Transverse colon (tissue), 4 donors: ENCODE data around the gene PITPNC1.

Experiments
- POLR2A ChIP-seq: fragments of 450-650 bp; IDR thresholded peaks from one replicate; pipeline ENCODE4 v1.6.1; 2016; ENCODE audit warnings: antibody characterized with exemption, mild to moderate bottlenecking, moderate library complexity
- POLR2AphosphoS5 ChIP-seq, 3 donors: sonication (generic); formaldehyde crosslinking; IDR thresholded peaks; one replicate each; pipeline ENCODE4 v1.6.1; 2016; ENCODE audit warnings: antibody characterized with exemption in 3 of 3
- TF ChIP-seq, protein P1 (sequence below), 5 experiments: fragments of 200-600 bp in 3 of 5; fragments of 450-650 bp in 2 of 5; sonication (generic) in 3 of 5; IDR thresholded peaks; 1 replicate in 2 of 5; 2 replicates in 3 of 5; pipeline ENCODE4 v1.5.1; 2016 to 2017; ENCODE audit warnings: antibody characterized with exemption in 5 of 5, inconsistent platforms in 3 of 5, mild to moderate bottlenecking in 2 of 5, moderate library complexity in 1 of 5

DNA sequence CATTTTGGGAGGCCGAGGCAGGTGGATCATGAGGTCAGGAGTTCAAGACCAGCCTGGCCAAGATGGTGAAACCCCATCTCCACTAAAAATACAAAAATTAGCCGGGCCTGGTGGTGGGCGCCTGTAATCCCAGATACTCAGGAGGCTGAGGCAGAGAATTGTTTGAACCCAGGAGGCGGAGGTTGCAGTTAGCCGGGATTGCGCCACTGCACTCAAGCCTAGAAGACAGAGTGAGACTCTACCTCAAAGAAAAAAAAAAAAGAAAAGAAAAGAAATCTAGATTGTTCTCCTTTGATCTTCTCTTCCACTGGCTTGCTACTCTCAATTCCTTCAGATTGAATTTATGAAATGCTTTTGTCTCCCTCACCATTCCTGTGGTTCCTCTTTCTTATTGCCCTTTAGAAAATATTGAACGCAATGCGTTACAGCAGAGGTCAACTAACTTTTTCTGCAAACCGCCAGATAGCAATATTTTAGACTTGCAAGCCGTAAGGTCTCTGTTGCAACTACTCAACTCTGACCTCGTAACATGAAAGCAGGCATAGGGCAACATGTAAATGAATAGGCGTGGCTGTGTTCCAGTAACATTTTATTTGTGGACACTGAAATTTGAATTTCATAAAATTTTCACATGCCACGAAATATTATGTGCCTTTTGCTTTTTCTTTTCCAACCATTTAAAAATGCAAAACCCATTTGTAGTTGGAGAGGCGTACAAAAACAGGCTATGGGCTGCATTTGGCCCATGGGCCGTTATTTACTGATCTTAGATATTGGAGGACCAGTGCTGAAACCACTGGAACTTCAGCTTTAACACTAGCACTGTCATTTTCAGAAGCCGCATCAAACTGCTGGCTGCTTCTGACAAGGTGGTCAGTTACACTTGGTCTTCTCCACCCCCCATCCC, 24.8 kb downstream of the PITPNC1 start:
- TF ChIP-seq, protein P1, sequence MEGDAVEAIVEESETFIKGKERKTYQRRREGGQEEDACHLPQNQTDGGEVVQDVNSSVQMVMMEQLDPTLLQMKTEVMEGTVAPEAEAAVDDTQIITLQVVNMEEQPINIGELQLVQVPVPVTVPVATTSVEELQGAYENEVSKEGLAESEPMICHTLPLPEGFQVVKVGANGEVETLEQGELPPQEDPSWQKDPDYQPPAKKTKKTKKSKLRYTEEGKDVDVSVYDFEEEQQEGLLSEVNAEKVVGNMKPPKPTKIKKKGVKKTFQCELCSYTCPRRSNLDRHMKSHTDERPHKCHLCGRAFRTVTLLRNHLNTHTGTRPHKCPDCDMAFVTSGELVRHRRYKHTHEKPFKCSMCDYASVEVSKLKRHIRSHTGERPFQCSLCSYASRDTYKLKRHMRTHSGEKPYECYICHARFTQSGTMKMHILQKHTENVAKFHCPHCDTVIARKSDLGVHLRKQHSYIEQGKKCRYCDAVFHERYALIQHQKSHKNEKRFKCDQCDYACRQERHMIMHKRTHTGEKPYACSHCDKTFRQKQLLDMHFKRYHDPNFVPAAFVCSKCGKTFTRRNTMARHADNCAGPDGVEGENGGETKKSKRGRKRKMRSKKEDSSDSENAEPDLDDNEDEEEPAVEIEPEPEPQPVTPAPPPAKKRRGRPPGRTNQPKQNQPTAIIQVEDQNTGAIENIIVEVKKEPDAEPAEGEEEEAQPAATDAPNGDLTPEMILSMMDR (IDR thresholded peaks at IDR 0.05) = no peak
- TF ChIP-seq POLR2A (no peak), POLR2AphosphoS5 (IDR thresholded peaks at IDR 0.05) (no peak)
